ENCODE measurements around the gene ZSWIM8.

GRCh38 chr10:73791871-73792400, 6.5 kb downstream of the ZSWIM8 start:
- TF ChIP-seq CTCF (conservative IDR thresholded peaks at IDR 0.05 in 1 of 2, IDR thresholded peaks at IDR 0.05 in 1 of 2; ENCODE audit: low read depth in 1 of 2, low read length in 2 of 2) (no peak), EZH2 (IDR thresholded peaks at IDR 0.05; ENCODE audit: low read length, missing control alignments) (no peak)
